ENCODE results near the gene BUD31.

The BUD31 gene

GRCh38 chr7:99433158-99433557 lies 24.4 kb downstream of the BUD31 start:
- DNase-seq (ENCODE audit: low read depth), result no peak

- DNase-seq (ENCODE audit: low read depth), result no peak
These were observed 29.3 kb downstream of the BUD31 start for GRCh38 chr7:99437946-99438572.

GRCh38 chr7:99438573-99439480 lies 30.1 kb downstream of the BUD31 start, which contains the start of the genes CPSF4 and PTCD1:
TSS of gene CPSF4 (plus strand) at chr7:99438943. CDS start at chr7:99439083, 140 bp downstream.
TSS of gene PTCD1 (minus strand) at chr7:99438798. CDS start at chr7:99435242, 3,556 bp downstream.
- peak; percentile 85 for DNase-seq (ENCODE audit: low read depth)

GRCh38 chr7:99440195-99440594 lies 31.4 kb downstream of the BUD31 start:
- no peak for DNase-seq (ENCODE audit: low read depth)

GRCh38 chr7:99446096-99446495 lies 37.3 kb downstream of the BUD31 start:
- DNase-seq (ENCODE audit: low read depth), result no peak

- DNase-seq (ENCODE audit: low read depth), result no peak
These were observed 39.2 kb downstream of the BUD31 start for GRCh38 chr7:99447943-99448342.

GRCh38 chr7:99448855-99449254 lies 40.1 kb downstream of the BUD31 start:
- no peak for DNase-seq (ENCODE audit: low read depth)

- DNase-seq (ENCODE audit: low read depth), result no peak
These were observed 40.6 kb downstream of the BUD31 start for GRCh38 chr7:99449326-99449725.

- DNase-seq (ENCODE audit: low read depth), result no peak
These were observed 43.2 kb downstream of the BUD31 start for GRCh38 chr7:99451936-99452335.

- DNase-seq (ENCODE audit: low read depth), result no peak
These were observed 43.8 kb downstream of the BUD31 start for GRCh38 chr7:99452541-99452940.

GRCh38 chr7:99453105-99453504 lies 44.3 kb downstream of the BUD31 start:
- no peak for DNase-seq (ENCODE audit: low read depth)

GRCh38 chr7:99455874-99456273 lies 47.1 kb downstream of the BUD31 start:
- no peak for DNase-seq (ENCODE audit: low read depth)

- no peak for DNase-seq (ENCODE audit: low read depth)
These were observed 47.5 kb downstream of the BUD31 start for GRCh38 chr7:99456288-99456687.

- DNase-seq (ENCODE audit: low read depth), result no peak
These were observed 48.4 kb downstream of the BUD31 start for GRCh38 chr7:99457050-99457649.

- DNase-seq (ENCODE audit: low read depth), result no peak
These were observed 49.1 kb downstream of the BUD31 start for GRCh38 chr7:99457650-99458493.

- DNase-seq (ENCODE audit: low read depth), result no peak
These were observed 50.3 kb downstream of the BUD31 start for GRCh38 chr7:99459087-99459486.

GRCh38 chr7:99460651-99461050 lies 51.9 kb downstream of the BUD31 start:
- no peak for DNase-seq (ENCODE audit: low read depth)

GRCh38 chr7:99461221-99461620 lies 52.5 kb downstream of the BUD31 start:
- no peak for DNase-seq (ENCODE audit: low read depth)

- DNase-seq (ENCODE audit: low read depth), result no peak
These were observed 56.6 kb downstream of the BUD31 start for GRCh38 chr7:99465421-99465768.

GRCh38 chr7:99468336-99468918 lies 59.7 kb downstream of the BUD31 start:
- DNase-seq (ENCODE audit: low read depth), result no peak

Measured in activated gamma-delta T cell treated with anti-CD3 and anti-CD28 coated beads, Interleukin-2, amount 50 U/mL, for 16 hours (primary cell).